Measurements from ENCODE around the gene EFNB2. TPM values are rescaled to one million over a fixed set of nuclear protein-coding genes. Genes with fewer than 3 reads are reported as not detected.

EFNB2 gene
- total and polyA plus RNA-seq, 2 donors (not counting 3 experiments of a cell fraction or from before 2014, with no cell fraction given): 50.4 to 69.5 TPM

DNA sequence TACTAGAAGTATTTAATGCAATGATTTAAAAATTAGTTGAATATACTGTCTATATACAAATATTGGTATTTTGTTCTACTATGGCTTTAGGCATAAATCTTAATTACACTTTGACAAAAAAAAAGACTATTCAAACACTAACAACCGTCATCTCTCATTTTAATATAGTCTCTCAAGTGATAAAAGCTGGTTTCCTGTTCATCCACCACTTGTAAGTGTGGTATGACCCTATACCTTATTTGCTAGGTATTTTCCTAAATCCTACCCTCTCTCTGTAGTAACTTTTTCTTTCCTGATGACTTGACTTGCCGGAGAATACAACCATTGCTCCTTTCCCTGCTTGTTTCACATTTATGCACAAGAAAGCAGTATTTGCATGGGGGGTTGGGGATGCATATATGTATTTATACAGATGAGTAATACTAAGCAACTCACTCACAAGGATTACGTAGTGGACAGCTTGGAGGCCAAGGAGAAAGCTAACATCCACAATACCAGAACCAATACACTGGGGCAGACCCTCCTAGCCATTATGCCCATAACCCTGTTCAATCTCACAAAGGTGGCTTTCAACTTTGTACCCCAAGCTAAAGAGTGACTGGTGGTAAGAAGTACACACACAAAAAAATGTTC is 12.7 kb upstream of the EFNB2 start:
- no peaks in the 10 kb centered on the region for H3K9me1 ChIP-seq (replicated peaks; ENCODE audit: control insufficient read depth, extremely low read depth, insufficient read depth, low read length)
- no TSS peak for BruUV-seq (replicated peaks)
- dilution Hi-C loops (cut with MboI; ENCODE audit: extremely low pct_ligation_motif_present, low sequenced_read_pairs) (no loop called here), intact Hi-C loops (cut with micrococcal nuclease) (no loop called here)
- peaks cover 22% of the 10 kb centered on the region for H4K20me1 ChIP-seq (replicated peaks; ENCODE audit: control insufficient read depth, extremely low read depth, insufficient read depth, low read length)
- H3K9me3 ChIP-seq (replicated peaks; ENCODE audit: control insufficient read depth, insufficient read depth, low read length): no peaks in the 10 kb centered on the region
- TF ChIP-seq POLR2A (IDR thresholded peaks at IDR 0.05; ENCODE audit: low read depth, low read length) (no peak), MAX (IDR thresholded peaks at IDR 0.05; ENCODE audit: insufficient read depth, insufficient read length) (no peak), FOS (IDR thresholded peaks at IDR 0.05; ENCODE audit: borderline replicate concordance, insufficient read depth, low read length) (no peak), MYC (IDR thresholded peaks at IDR 0.05; ENCODE audit: low read depth, low read length) (no peak), POLR2AphosphoS5 (IDR thresholded peaks at IDR 0.05; ENCODE audit: insufficient read depth, low read depth, low read length) (no peak), CTCF (IDR thresholded peaks at IDR 0.05; ENCODE audit: extremely low read depth in 1 of 2, insufficient read depth in 1 of 2, low read depth in 1 of 2, low read length in 2 of 2) (no peak), EZH2 (IDR thresholded peaks at IDR 0.05; ENCODE audit: borderline replicate concordance, low read depth, low read length, severe bottlenecking) (no peak), GATA2 (IDR thresholded peaks at IDR 0.05; ENCODE audit: insufficient read depth, insufficient read length, low read depth, low read length) (no peak), JUN (IDR thresholded peaks at IDR 0.05; ENCODE audit: borderline replicate concordance, insufficient read depth, insufficient read length, low read depth) (no peak)
- H3K4me3 ChIP-seq (replicated peaks in 1 of 3; ENCODE audit: insufficient read depth in 1 of 3, low read depth in 1 of 3, low read length in 3 of 3): no peak overlapping the region
- CTCF ChIA-PET: interaction anchor here (1.0 kb wide), 1 partner anchor 12 kb away, joined by 4 read pairs; no protein-coding TSS in a partner anchor
- peaks cover 2% of the 10 kb centered on the region for H3K4me1 ChIP-seq (ENCODE audit: control insufficient read depth, extremely low read depth, insufficient read depth, low read length)
- peaks cover 87% of the 10 kb centered on the region for H3K79me2 ChIP-seq (ENCODE audit: control insufficient read depth, insufficient read depth, low read length)
- H3K4me2 ChIP-seq (ENCODE audit: insufficient read depth, low read length): no peak overlapping the region
- FAIRE-seq (no peak), DNase-seq (ENCODE audit: low read depth, low spot score) (no peak)
- no peak overlapping the region for H3K9ac ChIP-seq (replicated peaks; ENCODE audit: extremely low read depth, insufficient read depth, low read length)
- no peak overlapping the region for H2AFZ ChIP-seq (ENCODE audit: low read depth, low read length)
- peaks cover 4 to 16% of the 10 kb centered on the region in 2 experiments for H3K36me3 ChIP-seq (ENCODE audit: control insufficient read depth in 2 of 2, extremely low read depth in 1 of 2, insufficient read depth in 2 of 2, low read length in 2 of 2)
- no peaks in the 10 kb centered on the region for H3K27me3 ChIP-seq (ENCODE audit: control insufficient read depth in 2 of 2, insufficient read depth in 2 of 2, low read length in 2 of 2)
- POLR2A ChIA-PET: no interaction called here
- no peak overlapping the region for H3K27ac ChIP-seq (ENCODE audit: insufficient read depth, low read depth, low read length)
